Kidney capillary endothelial cell (primary cell): ENCODE measurements around the gene RFTN1.

Experiments used
- DNase-seq: peaks from one replicate; pipeline ENCODE4 v3.0.0-alpha.2; 2018; ENCODE audit warnings: low spot score

RFTN1 gene

GRCh38 chr3:16406579-16406978 lies 106.9 kb downstream of the RFTN1 start:
- no peak for DNase-seq

GRCh38 chr3:16406166-16406565 lies 107.3 kb downstream of the RFTN1 start:
- DNase-seq: no peak

- no peak for DNase-seq
Observed at GRCh38 chr3:16404349-16404895, 109.1 kb downstream of the RFTN1 start.

- no peak for DNase-seq
Observed at GRCh38 chr3:16402451-16402850, 111.0 kb downstream of the RFTN1 start.

GRCh38 chr3:16401273-16401672 lies 112.2 kb downstream of the RFTN1 start:
- DNase-seq: no peak

- no peak for DNase-seq
Observed at GRCh38 chr3:16400106-16400931, 113.2 kb downstream of the RFTN1 start.

GRCh38 chr3:16399473-16399872 lies 114.0 kb downstream of the RFTN1 start:
- DNase-seq: no peak

- DNase-seq: no peak
Observed at GRCh38 chr3:16398648-16399047, 114.9 kb downstream of the RFTN1 start.

GRCh38 chr3:16396202-16396601 lies 117.3 kb downstream of the RFTN1 start:
- DNase-seq: no peak

GRCh38 chr3:16395212-16395611 lies 118.3 kb downstream of the RFTN1 start:
- DNase-seq: no peak

GRCh38 chr3:16394639-16395038 lies 118.9 kb downstream of the RFTN1 start:
- no peak for DNase-seq

- DNase-seq: no peak
Observed at GRCh38 chr3:16392717-16393116, 120.8 kb downstream of the RFTN1 start.

GRCh38 chr3:16392065-16392464 lies 121.4 kb downstream of the RFTN1 start:
- DNase-seq: no peak

- no peak for DNase-seq
Observed at GRCh38 chr3:16390581-16390980, 122.9 kb downstream of the RFTN1 start.

- no peak for DNase-seq
Observed at GRCh38 chr3:16388850-16389441, 124.6 kb downstream of the RFTN1 start.

- DNase-seq: no peak
Observed at GRCh38 chr3:16386561-16386960, 126.9 kb downstream of the RFTN1 start.

- no peak for DNase-seq
Observed at GRCh38 chr3:16385151-16385550, 128.3 kb downstream of the RFTN1 start.

GRCh38 chr3:16383864-16384263 lies 129.6 kb downstream of the RFTN1 start:
- no peak for DNase-seq

- no peak for DNase-seq
Observed at GRCh38 chr3:16382845-16383244, 130.7 kb downstream of the RFTN1 start.

GRCh38 chr3:16381426-16381825 lies 132.1 kb downstream of the RFTN1 start:
- no peak for DNase-seq

- no peak for DNase-seq
Observed at GRCh38 chr3:16380421-16380820, 133.1 kb downstream of the RFTN1 start.

- DNase-seq: no peak
Observed at GRCh38 chr3:16379838-16380237, 133.7 kb downstream of the RFTN1 start.

- DNase-seq: no peak
Observed at GRCh38 chr3:16378920-16379319, 134.6 kb downstream of the RFTN1 start.
